Esophagus squamous epithelium (tissue), 4 donors: ENCODE measurements around the gene STX3.

Experiments
- POLR2A ChIP-seq, 4 donors: fragments of 450-650 bp; IDR thresholded peaks; one replicate each; pipeline ENCODE4 v1.6.1; 2017; ENCODE audit warnings: antibody characterized with exemption in 4 of 4, mild to moderate bottlenecking in 4 of 4, moderate library complexity in 3 of 4
- TF ChIP-seq, protein P1 (sequence below), 6 experiments: fragments of 450-650 bp in 4 of 6; fragments of 200-600 bp in 2 of 6; sonication (generic) in 2 of 6; IDR thresholded peaks; one replicate each; pipeline ENCODE4 v1.5.1; 2016 to 2019; ENCODE audit warnings: antibody characterized with exemption in 6 of 6, mild to moderate bottlenecking in 4 of 6, moderate library complexity in 4 of 6

DNA sequence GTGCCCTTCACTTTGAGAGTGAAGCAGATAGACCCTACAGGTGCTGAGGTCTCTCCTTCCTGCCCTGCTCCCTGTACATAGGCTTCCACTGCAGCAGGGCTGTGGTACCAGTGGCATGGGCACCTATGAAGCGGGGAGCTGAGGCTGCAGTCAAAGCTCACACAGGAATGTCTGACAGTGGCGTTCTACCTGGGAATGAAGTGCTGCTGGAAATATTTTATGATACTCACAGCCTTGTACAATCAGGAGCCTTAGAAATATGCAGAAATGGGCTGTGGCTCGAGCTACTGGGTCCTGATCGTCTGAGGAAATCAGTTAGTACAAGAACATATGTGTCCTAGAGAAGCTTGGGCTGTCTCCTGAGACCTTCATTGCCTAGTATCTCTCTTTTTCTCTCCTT is 30.6 kb downstream of the STX3 start:
- TF ChIP-seq, protein P1, sequence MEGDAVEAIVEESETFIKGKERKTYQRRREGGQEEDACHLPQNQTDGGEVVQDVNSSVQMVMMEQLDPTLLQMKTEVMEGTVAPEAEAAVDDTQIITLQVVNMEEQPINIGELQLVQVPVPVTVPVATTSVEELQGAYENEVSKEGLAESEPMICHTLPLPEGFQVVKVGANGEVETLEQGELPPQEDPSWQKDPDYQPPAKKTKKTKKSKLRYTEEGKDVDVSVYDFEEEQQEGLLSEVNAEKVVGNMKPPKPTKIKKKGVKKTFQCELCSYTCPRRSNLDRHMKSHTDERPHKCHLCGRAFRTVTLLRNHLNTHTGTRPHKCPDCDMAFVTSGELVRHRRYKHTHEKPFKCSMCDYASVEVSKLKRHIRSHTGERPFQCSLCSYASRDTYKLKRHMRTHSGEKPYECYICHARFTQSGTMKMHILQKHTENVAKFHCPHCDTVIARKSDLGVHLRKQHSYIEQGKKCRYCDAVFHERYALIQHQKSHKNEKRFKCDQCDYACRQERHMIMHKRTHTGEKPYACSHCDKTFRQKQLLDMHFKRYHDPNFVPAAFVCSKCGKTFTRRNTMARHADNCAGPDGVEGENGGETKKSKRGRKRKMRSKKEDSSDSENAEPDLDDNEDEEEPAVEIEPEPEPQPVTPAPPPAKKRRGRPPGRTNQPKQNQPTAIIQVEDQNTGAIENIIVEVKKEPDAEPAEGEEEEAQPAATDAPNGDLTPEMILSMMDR (IDR thresholded peaks at IDR 0.05): no peak
- TF ChIP-seq POLR2A (IDR thresholded peaks at IDR 0.05): no peak
